DMS153 (cell line): ENCODE results near the gene METTL5.

Source experiments
- DNase-seq: peaks from one replicate; lab custom pipeline; 2025; lab: John Stamatoyannopoulos, UW

METTL5 gene

DNA sequence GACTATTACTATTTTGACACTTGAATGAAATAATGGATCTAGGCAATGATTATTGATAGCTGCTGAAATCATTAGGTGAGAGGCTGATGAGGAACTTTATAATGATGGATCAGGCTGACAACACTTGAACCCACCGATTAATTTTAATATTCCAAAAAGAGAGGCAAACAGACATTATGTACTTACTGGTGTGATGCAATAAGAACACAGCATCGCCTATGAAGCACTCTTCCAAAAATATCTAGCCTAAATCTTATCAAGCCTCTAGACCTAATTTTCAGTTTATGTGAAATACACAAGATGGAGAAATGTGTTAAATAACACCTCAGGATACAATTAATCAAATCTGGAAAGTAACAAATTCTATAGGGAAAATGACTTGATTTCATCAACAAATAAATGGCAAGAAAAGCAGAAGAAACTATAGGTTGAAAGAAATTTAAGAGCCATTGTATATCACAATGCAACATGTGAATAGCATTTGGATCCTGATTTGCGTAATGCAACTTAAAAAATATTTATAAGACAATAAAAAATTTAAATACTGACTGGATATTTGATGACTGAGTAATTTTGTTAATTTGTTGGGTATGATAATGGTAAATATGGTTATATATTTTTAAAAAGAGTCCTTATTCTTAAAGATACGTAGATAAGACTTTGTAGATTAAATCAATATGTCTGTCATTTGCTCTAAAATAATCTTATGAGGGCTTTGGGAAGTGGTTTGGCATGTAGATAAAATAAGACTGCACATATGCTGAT lies 43.3 kb downstream of the METTL5 start:
- DNase-seq: no peak

DNA sequence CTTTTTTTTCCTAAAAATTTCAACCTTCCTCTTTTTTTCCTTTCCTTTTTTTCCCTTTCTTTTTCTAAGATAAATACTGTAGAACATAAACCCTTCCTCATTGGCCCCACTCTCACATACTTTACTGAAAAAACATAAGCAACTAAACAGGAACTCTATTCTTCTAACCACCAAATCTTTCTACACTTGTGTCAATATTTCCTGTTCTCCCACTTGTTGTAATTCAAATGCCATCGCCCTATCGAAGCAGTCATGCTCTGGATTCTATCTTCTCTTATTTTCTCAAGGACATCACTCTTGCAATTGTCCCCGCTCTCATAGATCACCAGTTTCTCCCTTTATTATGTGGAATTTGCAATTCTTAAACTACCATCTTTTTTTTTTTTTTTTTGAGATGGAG lies 46.3 kb downstream of the METTL5 start:
- no peak for DNase-seq

DNA sequence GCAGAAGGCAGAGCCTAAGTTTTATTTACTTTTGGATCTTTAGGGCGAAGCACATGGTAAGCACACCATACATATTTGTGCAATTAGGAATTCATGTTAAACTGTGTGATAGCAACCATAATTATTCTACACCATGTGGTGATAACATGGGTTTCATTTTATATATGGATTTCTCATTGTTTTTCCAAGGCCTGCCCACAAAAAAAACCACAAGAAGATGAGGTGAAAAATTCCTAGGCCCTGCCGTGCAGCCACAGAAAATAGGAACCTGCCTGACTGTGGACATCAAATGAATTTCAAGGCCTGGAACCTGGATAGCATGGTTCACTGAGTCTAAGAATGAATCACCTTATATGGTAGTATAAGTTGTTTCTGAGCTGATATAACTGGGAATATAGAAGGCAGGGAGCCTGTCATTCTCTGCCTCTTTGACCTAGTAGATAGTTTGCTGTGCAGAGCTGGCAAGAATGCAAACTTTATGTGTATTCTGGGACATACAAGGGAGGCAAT lies 48.4 kb downstream of the METTL5 start:
- DNase-seq: no peak

DNA sequence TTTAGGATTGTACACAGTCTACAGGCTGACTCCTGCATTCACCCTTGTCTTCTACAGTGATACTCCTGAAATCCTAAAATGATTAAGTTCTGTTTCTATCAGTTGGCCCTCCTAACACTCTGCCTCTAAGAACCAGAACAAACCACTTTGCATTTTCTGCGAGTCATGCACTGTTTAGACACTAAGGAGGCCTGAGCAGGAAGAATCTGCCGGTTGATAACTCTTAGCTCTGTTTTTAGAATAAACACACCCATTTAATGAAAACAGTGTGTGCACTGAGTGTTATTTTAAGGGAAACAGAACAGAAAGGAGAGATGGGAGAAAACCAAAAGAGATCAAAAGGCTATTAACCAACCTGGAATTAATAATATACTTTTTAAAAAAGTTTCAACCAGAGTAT lies 48.9 kb downstream of the METTL5 start:
- DNase-seq: no peak

DNA sequence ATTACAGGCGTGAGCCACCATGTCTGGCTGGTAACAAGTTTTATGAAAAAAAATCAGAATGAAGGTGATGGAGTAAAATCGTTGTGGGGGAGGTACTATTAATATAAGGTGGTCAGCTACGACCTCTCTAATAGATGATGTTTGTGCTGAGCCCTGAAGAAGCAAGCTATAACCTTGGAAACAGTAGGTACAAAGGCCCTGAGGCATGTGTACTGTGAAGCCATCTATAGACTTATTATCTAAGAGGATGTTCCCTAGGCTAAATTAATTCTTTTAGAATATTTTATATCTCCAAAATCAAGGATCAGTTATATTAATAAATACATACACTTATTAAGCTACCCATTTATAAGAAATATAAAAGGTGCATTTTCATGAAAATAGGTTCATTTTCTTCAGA lies 49.4 kb downstream of the METTL5 start:
- DNase-seq: no peak

DNA sequence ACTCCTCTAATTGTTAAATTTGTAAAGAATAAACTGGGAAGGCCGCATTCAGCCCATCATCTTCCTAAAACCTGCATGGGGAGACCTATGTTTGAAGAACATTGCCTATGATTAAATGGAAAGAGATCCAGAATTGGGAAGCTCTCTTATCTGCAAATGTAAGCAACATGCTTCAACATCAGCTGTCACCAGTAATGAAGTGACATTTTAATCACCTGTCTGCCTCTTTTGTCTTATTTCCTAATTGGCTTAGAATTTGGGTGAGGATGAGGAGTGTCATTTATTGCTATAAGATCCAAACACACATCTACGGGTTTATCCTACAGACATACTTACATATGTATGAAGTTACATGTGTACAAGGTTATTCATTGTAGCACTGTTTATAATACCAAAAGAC lies 52.1 kb downstream of the METTL5 start:
- no peak for DNase-seq

DNA sequence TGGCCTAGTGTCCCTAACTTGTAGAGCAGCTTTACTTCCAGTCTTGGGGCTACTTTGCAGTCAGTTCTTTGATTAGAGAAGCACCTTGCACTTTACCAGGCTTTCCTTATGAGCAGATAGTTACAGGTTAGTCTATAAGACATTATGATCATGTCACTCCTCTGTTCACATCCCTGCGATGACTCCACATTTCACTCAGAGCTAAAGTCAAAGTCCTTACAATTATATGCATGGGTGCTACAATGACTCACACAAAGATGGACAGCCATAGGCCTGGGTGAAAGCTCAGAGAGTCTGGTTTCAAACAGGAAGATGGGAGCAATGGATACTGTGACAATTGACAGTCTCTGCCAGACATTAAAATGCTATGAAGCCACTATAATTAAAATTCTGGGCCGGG lies 53.1 kb downstream of the METTL5 start:
- DNase-seq: no peak

DNA sequence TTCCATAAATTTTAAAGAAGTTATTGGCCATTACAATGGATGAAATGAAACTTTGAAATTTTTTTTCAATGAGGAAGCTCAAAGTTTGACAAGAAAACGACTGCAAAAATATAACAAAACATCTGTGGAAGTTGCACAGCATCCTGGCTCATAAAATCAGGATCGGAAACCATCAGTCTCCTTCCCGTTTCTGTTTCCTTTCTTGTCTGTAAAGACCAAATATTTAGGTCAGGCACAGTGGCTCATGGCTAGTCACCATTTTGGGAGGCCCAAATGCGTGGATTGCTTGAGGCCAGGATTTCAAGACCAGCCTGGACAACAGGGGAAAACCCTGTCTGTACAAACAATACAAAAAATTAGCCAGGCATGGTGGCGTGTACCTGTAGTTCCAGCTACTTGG lies 53.7 kb downstream of the METTL5 start:
- DNase-seq: no peak

DNA sequence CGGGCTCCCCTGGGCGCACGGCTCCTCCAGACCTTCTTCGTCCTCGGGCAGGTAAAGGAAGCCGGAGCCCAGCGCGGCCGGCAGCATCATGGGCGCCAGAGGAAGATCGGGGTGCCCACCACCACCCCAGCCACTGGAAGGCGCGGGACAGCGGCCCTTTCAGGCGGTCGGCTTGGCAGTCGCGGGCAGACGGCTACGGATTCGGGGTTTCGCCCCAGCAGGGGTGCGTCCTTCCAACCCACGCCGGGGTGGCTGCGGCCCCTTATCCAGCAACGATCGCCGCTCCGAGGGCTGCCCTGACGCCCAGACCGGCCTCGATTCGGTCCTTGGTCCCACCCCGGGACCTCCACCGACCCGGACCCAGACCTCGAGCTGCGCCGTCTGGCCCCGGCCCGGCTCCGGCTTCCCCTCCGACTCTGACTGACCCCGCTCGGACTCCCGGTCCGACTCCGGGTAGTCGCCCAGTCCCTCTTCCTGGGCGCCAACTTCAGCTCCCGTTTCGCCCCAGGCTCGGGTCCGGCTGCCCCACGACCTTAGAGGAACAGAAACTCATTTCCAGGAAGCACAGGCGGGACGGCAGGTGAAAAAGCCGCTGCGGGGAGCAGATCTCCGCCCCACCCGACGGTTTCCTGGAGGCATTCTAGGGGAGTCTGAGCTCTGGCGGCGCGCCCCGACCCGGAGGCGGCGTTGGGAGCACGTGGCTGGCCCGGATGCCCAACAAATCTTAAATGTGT lies 56.3 kb downstream of the METTL5 start:
- DNase-seq: no peak

DNA sequence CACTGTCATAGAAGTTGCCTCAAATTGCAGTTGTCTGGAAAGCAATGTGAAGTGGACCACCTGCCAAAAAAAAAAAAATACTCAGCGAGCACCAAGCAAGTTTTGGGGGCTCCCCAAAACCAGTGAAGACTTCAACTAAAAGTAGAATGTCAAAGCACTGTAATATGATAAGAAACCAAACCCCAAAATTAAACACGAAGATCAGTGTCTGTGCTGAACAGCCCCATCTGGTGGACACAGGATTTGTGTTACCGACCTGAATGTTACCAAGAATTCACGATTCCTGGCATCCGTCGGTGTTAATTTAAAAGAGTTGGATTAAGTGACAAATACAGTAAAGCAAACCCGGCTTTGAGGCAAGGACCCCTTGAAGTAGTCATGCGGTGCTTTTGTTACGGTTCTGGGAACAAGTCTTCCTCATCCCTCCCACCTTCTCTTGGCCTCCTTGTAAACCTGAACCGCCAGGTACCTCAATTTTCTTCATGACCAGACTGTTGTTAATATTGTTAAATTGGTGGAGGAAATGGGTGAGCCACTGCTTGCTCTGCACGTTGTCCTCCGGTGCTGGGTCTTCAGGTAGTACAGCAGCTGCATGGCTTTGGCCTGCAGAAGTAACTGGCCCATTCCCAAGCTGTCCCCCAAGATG lies 57.3 kb downstream of the METTL5 start:
- DNase-seq: no peak

DNA sequence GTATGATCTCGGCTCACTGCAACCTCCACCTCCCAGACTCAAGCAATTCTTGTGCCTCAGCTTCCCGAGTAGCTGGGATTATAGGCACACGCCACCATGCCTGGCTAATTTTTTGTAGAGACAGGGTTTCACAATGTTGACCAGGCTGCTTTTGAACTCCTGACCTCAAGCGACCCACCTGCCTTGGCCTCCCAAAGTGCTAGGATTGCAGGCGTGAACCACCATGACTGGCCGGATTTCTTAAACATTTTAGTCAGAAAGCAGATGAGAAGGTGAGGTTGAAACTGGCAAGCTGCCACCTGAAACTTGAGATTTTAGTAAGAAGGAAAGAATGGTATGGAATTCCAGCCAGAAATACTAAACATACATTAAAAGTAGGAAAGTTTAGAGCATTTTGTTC lies 59.2 kb downstream of the METTL5 start:
- no peak for DNase-seq

DNA sequence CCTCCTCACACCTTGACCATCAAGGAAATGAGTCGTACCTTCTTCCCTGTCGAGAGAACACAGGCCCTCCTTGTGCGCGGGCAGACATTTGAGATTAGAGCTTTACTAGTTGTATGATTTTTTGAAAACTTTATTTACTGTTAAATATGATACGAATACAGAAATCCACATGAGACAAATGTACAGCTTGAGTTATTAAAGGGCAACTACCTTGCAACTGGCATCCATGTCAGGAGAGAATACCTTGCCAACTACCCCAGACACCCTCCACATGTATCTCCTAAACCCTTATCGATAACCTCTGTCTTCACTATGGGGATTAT lies 62.8 kb downstream of the METTL5 start:
- no peak for DNase-seq
